GM18907 (cell line): ENCODE results near the gene MAP1S.

ENCODE experiments used
- ATAC-seq: cut with Tn5 transposase; IDR thresholded peaks from one replicate; pipeline ENCODE4 v1.9.1; 2021; ENCODE audit warnings: mild to moderate bottlenecking, moderate library complexity; ENCODE audit not compliant: unreplicated experiment

The MAP1S gene

GRCh38 chr19:17737690-17738153 is 18.4 kb downstream of the MAP1S start:
- ATAC-seq: no peak

DNA sequence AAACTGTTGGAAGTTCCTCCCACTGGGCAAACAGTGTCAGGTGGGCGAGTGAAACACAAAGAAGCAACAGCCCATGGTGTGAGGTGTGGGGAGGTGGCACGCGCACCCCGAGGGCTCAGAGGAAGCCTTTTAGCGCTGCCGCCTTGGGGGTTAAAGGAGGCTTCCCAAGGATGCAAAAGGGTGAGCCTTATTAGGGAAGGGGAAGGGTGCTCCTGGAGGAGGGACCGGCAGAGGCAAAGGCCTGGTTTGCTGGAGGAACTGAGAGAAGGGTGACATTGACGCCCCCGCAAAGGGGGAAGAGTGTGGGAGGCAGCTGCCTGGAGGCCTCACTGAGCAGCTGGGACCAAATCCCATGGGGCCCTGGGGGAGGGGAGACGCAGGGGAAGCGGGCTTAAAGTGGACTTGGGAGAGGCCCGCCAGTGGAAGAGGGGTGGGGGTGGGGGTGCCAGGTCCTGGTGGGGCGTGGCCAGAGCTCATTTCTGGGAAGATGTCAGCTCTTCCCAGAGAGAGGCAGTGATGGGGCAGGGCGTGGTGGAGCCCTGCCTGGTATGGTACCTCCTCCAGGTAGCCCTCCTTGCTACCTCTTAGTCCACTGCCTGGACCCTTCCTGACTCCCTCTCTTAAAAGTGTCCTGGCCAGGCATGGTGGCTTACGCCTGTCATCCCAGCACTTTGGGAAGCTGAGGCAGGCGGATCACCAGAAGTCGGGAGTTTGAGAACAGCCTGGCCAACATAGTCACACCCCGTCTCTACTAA is 20.0 kb downstream of the MAP1S start:
- no peak for ATAC-seq

DNA sequence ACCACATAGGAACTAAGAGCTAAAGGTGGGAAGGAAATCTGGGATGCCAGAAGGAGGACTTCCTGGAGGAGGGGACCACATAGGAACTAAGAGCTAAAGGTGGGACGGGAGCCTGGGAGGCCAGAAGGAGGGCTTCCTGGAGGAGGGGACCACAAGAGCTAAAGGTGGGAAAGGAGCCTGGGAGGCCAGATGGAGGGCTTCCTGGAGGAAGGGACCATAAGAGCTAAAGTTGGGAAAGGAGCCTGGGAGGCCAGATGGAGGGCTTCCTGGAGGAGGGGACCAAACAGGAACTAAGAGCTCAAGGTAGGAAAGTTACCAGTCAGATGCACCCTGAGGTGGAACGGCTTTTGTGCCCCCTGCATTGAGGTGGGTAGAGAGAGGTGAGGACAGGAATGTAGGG is 22.2 kb downstream of the MAP1S start:
- no peak for ATAC-seq

- no peak for ATAC-seq
These were observed 24.7 kb downstream of the MAP1S start for GRCh38 chr19:17743874-17744580.

DNA sequence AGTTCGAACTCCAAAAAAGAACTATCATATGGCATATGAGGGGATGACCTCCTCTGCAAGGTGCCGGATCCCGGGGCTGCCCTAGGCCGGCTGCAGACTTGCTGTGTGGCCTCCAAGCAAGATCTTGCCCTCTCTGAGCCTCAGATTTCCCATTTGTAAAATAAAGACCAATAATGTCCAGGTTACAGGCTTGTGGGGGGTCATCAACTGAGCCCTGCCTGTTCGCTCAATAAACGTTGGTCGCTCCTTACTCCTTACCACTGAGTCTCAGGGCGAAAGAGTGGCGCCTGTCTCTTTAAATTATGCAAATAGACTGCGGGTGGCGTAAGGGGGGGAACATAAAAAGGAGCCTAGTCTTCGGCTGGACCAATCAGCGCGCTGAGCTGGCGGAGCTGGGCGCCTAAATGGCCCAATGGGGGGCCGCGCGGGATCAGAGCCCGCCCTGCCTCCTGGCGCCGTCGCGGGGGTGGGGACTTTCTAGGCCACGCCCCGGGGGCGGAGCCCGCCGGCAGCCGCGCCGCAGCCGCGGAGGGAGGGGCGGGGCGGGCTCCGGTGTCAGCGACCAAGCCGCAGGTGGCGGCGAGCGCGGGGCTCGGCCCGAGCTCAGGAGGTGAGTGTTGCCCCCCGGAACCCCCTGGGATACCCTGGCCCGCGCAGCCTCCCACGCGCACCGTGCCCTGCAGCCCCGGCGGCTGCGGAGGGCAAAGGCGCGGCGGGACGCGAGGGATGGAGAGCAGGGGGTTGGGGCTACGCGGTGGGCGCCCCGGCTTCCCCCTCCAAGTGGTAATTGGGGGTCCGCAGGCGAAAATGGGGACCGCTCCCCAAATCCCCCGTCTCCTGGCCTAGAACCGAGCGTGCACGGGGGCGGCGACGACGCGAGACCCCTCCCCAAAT is 28.2 kb downstream of the MAP1S start:
- ATAC-seq: peak; percentile 59

DNA sequence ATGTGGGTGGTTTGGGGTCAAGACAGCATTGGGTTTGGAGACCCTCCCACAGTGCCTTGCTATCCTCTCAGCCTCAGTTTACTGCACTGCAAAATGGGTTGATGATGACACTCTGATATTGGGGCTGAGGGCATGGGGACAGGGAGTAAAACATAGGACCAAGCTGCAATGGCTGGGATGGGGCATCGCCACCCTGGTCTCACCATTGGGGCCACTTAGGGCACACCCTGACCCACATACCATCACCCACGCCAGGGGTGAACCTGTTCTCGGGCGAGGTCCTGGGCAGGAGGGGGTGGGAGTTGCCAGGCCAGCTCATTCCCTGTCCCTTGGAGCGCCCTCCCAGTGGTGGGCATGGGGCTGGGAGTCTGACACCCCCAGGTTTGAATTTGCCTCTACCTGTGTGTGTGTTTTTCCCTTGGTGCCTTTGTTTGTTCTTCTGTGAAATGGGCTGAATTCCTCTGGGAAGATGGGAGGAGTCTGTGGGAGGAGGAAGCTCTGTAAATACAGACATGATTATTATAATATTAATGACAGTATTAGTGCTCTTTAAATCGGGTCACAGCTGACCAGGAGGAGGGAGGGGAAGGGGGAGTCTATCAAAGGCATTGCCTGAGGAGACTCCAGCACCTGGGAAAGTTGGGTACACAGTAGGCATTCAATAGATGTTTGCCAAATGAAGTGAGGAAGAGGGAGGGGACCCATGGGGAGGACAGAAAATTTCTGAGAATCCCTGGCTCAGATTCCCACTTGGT is 29.8 kb downstream of the MAP1S start:
- ATAC-seq: no peak

DNA sequence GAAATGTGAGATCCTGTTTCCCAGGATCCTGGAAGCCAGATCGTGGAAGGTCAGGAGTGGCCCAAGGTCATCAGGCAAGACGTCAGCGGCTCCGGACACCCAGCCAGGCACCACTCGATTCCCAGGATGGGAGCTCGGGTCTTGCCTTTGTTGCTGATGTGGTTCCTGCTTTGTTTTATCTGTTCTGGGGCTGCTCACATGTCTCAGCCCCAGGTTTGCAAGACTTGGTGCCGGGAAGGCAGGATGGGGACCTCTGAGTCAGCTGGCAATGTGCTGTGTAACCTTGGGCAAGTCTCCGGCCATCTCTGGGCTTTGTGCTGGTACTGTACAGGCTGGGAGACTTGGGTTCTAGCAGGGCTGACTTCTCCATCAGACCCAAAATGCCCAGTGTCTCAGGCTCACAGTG is 30.6 kb downstream of the MAP1S start:
- no peak for ATAC-seq

DNA sequence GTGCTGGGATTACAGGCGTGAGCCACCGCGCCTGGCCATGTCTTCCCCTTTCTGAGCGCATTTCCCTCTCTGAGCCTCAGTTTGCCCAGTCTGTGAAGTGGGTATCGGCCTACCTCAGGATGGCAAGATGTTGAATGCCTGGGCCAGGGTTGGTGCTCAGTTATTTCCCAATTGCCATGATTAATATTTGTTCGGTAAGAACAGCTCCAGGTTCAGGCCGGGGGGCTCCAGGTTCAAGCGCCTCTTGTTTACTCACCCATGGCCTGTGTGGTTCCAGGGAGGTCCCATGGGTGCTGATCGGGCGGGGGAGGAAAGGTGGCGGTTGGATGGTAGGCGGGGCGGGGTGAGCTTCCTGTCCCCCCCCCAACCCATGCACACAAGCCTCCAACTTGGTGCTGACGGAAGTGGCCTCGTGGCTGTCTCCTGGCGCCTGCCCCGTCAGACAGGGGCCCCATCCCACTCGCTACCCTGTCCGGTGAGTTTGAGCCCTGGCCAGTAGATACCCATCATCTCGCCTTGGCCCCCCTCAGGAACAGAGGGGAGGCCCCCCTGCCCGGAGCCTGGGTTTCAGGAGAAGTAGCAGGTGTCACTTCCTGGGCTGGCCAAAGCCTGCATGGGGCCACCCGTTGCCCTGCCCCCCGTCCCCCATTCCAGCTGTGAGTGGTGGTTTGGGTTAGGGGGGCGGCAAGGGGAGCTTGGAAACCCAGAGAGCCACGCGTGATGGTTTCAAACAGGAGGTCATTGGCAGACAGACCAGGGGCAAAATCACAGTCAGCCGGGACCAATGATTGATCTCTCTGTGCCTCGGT is 32.0 kb downstream of the MAP1S start, which contains the start of gene FCHO1:
FCHO1 (plus strand) TSS at position 375 of the 809 bp plus-strand sequence. CDS start 3,688 bp downstream, outside the sequence.
- peak; percentile 40 for ATAC-seq

GRCh38 chr19:17751912-17752273 is 32.6 kb downstream of the MAP1S start:
- ATAC-seq: no peak

DNA sequence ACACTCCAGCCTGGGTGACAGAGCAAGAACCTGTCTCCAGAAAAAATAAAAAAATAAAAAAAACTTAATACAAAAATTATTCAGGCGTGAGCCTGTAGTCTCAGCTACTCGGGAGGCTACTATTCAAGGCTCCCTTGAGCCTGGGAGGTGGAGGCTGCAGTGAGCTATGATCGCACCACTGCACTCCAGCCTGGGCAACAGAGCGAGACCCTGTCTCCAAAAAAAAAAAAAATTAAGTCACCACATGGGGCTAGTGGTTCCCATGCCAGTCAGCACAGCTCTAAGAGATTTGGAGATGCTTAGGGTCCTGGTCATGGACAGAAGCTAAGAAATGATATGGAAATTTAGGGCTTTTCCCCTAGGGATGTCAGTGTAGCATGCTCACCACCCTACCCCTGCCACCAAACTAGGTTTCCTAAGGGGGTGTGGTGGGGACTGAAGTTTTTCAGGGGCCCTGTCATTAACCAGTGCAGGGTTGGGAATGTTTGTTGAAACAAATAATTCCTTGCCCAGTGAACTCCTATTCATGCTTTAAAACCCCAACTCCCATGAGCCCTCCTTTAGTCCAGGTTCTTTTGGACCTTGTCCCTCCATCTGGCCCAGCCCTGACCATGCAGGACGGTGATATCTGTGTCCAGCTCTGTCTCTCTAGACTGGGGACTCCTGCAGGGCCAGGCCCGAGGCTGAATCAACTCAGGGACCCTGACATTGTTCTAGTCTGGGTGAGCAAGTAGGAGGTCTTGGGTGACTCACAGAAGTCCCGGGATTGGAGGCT is 33.8 kb downstream of the MAP1S start:
- no peak for ATAC-seq

GRCh38 chr19:17753976-17754375 is 34.7 kb downstream of the MAP1S start:
- no peak for ATAC-seq

- ATAC-seq: peak; percentile 50
These were observed 35.6 kb downstream of the MAP1S start for GRCh38 chr19:17754634-17755442.

DNA sequence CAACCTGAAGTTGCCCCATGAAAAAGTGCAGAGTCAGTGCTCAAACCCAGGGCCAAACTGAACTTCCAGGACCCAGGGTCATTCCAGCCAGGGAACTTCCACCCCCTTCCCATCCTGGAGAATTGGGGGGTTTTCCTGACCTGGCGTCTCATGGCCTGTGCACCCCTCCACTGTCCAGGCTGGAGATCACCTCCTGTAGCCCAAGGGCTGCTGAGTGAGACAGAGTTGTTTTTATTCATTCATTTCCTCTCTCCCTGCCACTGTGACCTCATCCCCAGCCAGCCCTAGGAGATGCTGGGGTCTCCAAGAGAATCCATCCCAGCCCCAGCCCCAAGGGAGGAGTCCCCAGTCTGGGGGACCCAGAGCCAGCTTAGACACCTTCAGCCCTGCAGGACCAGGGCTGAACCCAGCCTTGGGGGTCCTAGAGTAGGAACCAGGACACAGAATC is 36.2 kb downstream of the MAP1S start:
- ATAC-seq: no peak

GRCh38 chr19:17755977-17756670 is 36.8 kb downstream of the MAP1S start:
- ATAC-seq: no peak

GRCh38 chr19:17757125-17757524 is 37.8 kb downstream of the MAP1S start:
- ATAC-seq: no peak

- ATAC-seq: no peak
These were observed 39.2 kb downstream of the MAP1S start for GRCh38 chr19:17758515-17758914.

- ATAC-seq: no peak
These were observed 41.9 kb downstream of the MAP1S start for GRCh38 chr19:17761148-17761547.
